Measurements from ENCODE around the gene LDHB.

LDHB gene

GRCh38 chr12:21634245-21634644, 23.4 kb downstream of the LDHB start:
- DNase-seq: no peak
- no peak overlapping the region for H3K4me3 ChIP-seq (ENCODE audit: low read depth, low read length)
- H3K36me3 ChIP-seq (replicated peaks): peaks cover 30% of the 10 kb centered on the region
- no peak for TF ChIP-seq CTCF (IDR thresholded peaks at IDR 0.05; ENCODE audit: low read depth, low read length, missing control alignments)
- in situ Hi-C loops (cut with HindIII; ENCODE audit: low pct_ligation_motif_present, low sequenced_read_pairs): no loop called here
- no peak overlapping the region for H3K27ac ChIP-seq
- no peaks in the 10 kb centered on the region for H3K27me3 ChIP-seq (replicated peaks)

DNA sequence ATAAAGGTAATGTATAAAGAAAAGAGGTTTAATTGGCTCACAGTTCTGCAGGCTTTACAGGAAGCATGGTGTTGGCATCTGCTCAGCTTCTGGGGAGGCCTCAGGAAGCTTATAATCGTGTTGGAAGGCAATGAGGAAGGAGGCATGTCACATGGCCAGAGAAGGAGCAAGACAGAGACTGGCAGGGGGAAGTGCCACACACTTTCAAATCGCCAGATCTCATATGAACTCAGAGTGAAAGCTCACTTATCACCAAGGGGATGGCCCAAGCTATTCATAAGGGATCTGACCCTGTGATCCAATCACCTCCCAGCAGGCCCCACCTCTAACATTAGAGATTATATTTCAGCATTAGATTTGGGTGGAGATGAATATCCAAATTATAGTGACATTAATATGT, 26.3 kb downstream of the LDHB start:
- in situ Hi-C loops (cut with HindIII; ENCODE audit: low pct_ligation_motif_present, low sequenced_read_pairs): no loop called here
- TF ChIP-seq CTCF (IDR thresholded peaks at IDR 0.05; ENCODE audit: low read depth, low read length, missing control alignments): no peak
- DNase-seq: no peak
- Histone ChIP-seq H3K36me3 (replicated peaks) (peaks cover 17% of the 10 kb centered on the region), H3K27ac (no peak overlapping the region), H3K27me3 (replicated peaks) (no peaks in the 10 kb centered on the region), H3K4me3 (ENCODE audit: low read depth, low read length) (no peak overlapping the region)

DNA sequence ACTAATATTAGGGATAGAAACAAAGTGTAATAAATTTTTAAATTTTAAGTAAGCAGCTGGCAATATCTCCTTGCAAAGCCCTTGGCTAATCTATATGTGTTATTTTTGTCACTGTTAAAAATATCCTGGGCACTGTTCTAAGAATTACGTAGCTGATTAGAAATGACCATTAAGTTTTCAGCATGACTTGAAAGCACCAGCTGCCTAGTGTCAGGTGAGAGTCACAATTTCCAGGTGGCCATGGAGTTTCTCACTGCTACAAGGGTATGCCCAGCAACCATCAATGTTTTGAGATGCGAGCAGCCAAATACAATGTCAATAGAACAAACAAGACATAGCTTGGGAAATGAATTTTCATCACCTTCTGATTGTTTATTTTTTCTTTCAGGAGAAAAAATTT, 29.7 kb downstream of the LDHB start:
- H3K27me3 ChIP-seq (replicated peaks): no peaks in the 10 kb centered on the region
- no peak overlapping the region for H3K4me3 ChIP-seq (ENCODE audit: low read depth, low read length)
- no peak for TF ChIP-seq CTCF (IDR thresholded peaks at IDR 0.05; ENCODE audit: low read depth, low read length, missing control alignments)
- H3K36me3 ChIP-seq (replicated peaks): no peaks in the 10 kb centered on the region
- DNase-seq: no peak
- in situ Hi-C loops (cut with HindIII; ENCODE audit: low pct_ligation_motif_present, low sequenced_read_pairs): no loop called here
- no peak overlapping the region for H3K27ac ChIP-seq

GRCh38 chr12:21618566-21618965, 39.1 kb downstream of the LDHB start:
- TF ChIP-seq CTCF (IDR thresholded peaks at IDR 0.05; ENCODE audit: low read depth, low read length, missing control alignments): no peak
- no peak for DNase-seq
- Histone ChIP-seq H3K4me3 (ENCODE audit: low read depth, low read length) (no peak overlapping the region), H3K36me3 (replicated peaks) (no peaks in the 10 kb centered on the region), H3K27ac (no peak overlapping the region), H3K27me3 (replicated peaks) (no peaks in the 10 kb centered on the region)
- in situ Hi-C loops (cut with HindIII; ENCODE audit: low pct_ligation_motif_present, low sequenced_read_pairs): no loop called here

- in situ Hi-C loops (cut with HindIII; ENCODE audit: low pct_ligation_motif_present, low sequenced_read_pairs): no loop called here
Observed at GRCh38 chr12:21617030-21617429, 40.6 kb downstream of the LDHB start.

More at GRCh38 chr12:21617030-21617429, 40.6 kb downstream of the LDHB start:
- Histone ChIP-seq H3K36me3 (replicated peaks) (no peaks in the 10 kb centered on the region), H3K27me3 (replicated peaks) (no peaks in the 10 kb centered on the region), H3K27ac (no peak overlapping the region), H3K4me3 (ENCODE audit: low read depth, low read length) (no peak overlapping the region)
- no peak for DNase-seq
- TF ChIP-seq CTCF (IDR thresholded peaks at IDR 0.05; ENCODE audit: low read depth, low read length, missing control alignments): no peak
